ENCODE measurements around the gene MPP1. TPM values are rescaled to one million over a fixed set of nuclear protein-coding genes. Genes with fewer than 3 reads are reported as not detected.

Gene MPP1
- total and polyA plus RNA-seq, 8 donors: 41.7 to 125 (median 44.8) TPM

DNA sequence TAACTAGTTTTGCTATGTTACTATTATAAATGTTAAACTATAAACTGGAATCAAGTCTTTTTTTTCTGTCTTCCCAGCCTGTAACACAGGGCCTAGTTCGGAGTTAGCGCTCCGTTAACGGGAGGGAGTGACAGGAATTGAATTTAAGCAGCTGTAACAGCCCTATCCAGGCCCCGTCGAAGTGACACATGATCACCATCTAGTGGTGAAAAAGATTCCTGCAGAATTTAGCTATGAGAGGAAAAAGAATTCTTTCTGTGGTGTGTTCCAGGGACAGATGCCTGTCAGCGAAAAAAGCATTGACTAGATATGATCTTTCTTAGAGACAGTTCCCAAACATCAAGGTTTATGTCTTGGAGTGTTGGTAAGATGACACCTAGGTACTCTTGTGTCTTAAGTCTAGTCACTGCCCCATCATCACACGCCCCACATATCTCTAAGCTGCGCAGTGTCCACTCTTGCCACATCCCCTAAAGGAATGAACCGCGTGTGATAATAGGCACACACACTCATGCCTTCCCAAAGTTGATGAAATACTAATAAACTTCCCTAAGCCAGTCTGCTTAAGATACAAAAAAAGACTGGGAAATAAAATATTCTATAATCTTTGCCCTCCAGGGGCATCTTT is 56.5 kb downstream of the MPP1 start:
- Histone ChIP-seq H3K36me3 (no peaks in the 10 kb centered on the region), H3K27ac (peak overlapping the region in 1 of 2 donors; percentile 25), H3K4me1 (peaks cover 0 to 10% of the 10 kb centered on the region in 2 donors), H3K27me3 (peaks cover 0 to 5% of the 10 kb centered on the region in 2 donors), H3K9me3 (no peaks in the 10 kb centered on the region), H3K4me3 (peak overlapping the region in 1 of 2 donors; percentile 53)
- ATAC-seq (peak; percentile 82), DNase-seq (no peak)
- intact Hi-C loops (cut with DNase I): no loop called here
- peak; percentile 69 to 80 for TF ChIP-seq CTCF (IDR thresholded peaks at IDR 0.05)

DNA sequence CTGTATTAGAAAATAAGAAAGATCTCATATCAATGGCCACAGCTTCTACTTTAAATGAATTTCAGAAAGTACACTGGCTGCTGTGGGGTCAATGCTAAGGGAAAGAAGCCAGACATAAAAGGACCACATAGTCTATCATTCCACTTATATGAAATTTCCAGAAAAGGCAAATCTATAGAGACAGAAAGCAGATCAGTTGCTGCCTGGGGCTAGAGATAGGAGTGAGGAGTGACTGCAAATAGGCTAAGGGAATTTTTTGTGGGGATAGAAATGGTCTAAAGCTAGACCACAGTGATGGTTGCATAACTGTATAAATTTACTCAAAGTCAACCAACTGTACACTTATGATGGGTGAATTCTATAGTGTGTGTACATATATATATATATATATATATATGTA is 62.7 kb downstream of the MPP1 start:
- Histone ChIP-seq H3K27ac (no peak overlapping the region), H3K27me3 (peaks cover 0 to 5% of the 10 kb centered on the region in 2 donors), H3K4me1 (peaks cover 0 to 23% of the 10 kb centered on the region in 2 donors), H3K4me3 (no peak overlapping the region), H3K36me3 (no peaks in the 10 kb centered on the region), H3K9me3 (no peaks in the 10 kb centered on the region)
- TF ChIP-seq CTCF (IDR thresholded peaks at IDR 0.05): no peak
- intact Hi-C loops (cut with DNase I): no loop called here
- no peak for DNase-seq
- no peak for ATAC-seq

GRCh38 chrX:154739952-154740465 is 65.3 kb downstream of the MPP1 start:
- no peaks in the 10 kb centered on the region for H3K9me3 ChIP-seq
- H3K27ac ChIP-seq: no peak overlapping the region
- DNase-seq (no peak), ATAC-seq (no peak)
- no peaks in the 10 kb centered on the region for H3K36me3 ChIP-seq
- H3K4me1 ChIP-seq: peaks cover 11 to 49% of the 10 kb centered on the region in 2 donors
- intact Hi-C loops (cut with DNase I): no loop called here
- no peak overlapping the region for H3K4me3 ChIP-seq
- TF ChIP-seq CTCF (IDR thresholded peaks at IDR 0.05): no peak
- no peaks in the 10 kb centered on the region for H3K27me3 ChIP-seq

DNA sequence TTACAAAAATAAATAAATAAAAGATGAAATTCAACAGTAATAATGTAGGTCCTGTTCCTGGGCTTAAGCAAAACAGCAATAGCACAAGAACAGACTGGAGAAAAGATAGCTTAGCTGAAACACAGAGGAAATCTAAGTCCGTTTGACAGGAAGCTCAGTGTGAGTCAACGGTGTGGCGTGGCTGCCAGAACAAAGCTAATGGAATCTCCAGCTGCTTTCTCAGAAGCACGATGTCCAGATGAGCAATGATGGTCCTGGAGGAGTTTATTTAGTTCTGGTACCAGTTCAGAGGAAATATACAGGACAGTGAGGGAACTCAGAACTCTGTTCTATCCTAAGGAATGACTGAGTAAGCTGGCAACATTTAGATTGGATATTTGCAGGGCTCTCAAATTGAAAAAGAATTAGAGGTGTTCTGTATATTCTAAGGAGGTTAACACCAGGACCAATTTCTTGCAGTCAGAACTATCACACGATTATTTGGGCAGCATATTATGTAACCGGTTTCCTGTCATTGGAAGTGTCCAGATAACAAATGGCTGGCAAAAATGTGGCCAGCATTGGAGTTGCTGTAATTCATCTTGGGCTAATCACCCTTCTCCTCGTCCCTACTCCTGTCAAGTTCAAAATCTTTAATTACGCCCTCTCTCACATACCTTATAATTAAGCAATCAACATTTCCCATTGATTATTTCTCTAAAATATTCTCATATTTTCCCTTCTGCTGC is 67.1 kb downstream of the MPP1 start:
- peak in 1 of 4 donors; percentile 62 for DNase-seq
- no peak for TF ChIP-seq CTCF (IDR thresholded peaks at IDR 0.05)
- peak; percentile 15 for ATAC-seq
- Histone ChIP-seq H3K27ac (peak overlapping the region; percentile 50 to 89), H3K36me3 (no peaks in the 10 kb centered on the region), H3K4me3 (no peak overlapping the region), H3K4me1 (peaks cover 21 to 67% of the 10 kb centered on the region in 2 donors), H3K27me3 (no peaks in the 10 kb centered on the region), H3K9me3 (no peaks in the 10 kb centered on the region)
- intact Hi-C loops (cut with DNase I): no loop called here

GRCh38 chrX:154737136-154737535 is 68.1 kb downstream of the MPP1 start:
- H3K27me3 ChIP-seq: no peaks in the 10 kb centered on the region
- H3K36me3 ChIP-seq: no peaks in the 10 kb centered on the region
- no peak overlapping the region for H3K4me3 ChIP-seq
- H3K4me1 ChIP-seq: peaks cover 28 to 78% of the 10 kb centered on the region in 2 donors
- no peaks in the 10 kb centered on the region for H3K9me3 ChIP-seq
- intact Hi-C loops (cut with DNase I): no loop called here
- no peak for ATAC-seq
- no peak for DNase-seq
- peak overlapping the region in 1 of 2 donors; percentile 89 for H3K27ac ChIP-seq
- no peak for TF ChIP-seq CTCF (IDR thresholded peaks at IDR 0.05)

Measured in left lung (tissue), 10 donors.